Regular cardiac myocyte (primary cell): ENCODE data around the gene RPS5. TPM values are rescaled to one million over a fixed set of nuclear protein-coding genes. Genes with fewer than 3 reads are reported as not detected.

Source experiments
- total RNA-seq: library from RNA; depleted of rRNA; stranded (reverse); fragments of >200 nt; gene quantifications from 2 replicates; pipeline ENCODE4 v1.2.3, GENCODE V29; 2014

Gene RPS5
- 2,110 and 2,179 TPM in 2 replicates for total RNA-seq

DNA sequence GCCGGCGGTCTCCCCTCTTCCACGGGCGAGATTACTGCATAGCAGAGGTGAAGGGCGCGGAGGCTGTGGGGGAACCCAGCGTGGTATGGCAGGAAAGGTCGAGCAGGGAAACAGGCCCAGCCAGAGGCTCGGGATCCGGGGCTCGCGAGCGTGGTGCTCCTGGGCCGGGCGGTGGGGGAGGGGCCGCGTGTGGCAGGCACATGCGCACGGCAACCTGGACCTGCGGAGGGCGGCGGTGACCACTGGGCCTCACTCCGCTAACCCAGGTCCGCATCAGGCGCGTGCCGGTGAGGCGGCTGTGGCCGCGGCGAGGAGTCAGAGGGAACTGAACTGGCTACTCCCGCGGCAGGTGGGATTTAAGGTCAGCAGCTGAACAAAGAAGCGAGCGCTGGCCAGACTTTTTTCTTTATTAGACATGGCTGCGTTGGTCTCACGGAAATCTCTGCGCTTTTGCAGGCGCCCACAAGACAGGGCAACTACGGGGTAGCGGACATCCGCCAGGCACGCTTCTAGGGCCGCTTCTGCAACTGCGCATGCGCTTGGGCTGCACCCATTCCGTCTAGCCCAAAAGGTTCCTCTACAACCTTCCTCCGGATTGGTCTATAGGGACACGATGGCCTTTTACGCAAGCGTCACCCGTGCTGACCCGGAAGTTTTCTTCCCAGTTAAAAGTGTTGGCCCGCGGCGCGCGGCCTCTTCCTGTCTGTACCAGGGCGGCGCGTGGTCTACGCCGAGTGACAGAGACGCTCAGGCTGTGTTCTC is at the start of gene RPS5:
Gene RPS5, plus strand, starts transcription at position 694 of the 762 bp plus-strand sequence. CDS start 869 bp downstream, outside the sequence.

DNA sequence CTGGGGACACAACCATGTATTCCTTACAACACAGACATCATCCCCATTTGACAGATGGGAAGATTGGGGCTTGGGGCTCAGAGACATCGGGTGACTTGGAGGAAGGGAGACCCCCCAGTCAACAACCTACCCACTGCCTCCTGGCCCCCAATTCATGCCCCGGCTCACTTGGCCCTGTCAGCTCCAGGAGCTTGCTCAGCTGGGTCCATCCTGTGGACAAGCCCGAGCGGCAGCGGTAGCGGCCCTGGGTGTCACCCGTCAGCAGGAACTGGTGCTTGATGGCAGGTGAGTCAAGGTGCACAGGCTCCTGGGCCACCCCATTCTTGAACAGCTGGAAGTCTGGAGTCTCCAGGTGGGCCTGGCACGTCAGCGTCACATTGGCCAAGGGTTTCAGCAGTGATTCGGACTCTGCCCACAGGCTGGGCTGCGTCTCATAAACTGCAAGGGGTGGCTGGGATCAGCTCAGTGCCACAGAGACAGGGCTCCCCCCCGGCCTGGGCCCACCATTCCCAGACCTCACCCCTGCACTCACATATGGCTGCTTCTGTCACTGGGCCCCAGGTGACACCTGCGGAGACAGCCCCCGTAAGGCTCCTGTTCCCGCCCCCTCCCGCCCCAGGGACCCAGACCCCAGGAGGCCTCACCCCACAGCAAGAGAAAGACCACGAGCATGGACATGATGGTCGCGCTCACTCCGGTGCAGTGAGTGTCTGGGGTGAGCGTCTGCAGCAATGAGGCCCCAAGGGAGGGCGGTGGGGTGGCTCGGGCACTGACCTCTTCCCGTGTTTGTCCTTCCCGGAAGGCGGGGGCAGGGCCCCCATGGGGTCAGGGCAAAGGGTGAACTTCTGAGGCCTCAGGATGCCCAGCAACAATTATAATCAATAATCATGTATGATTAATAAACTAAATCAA is 34.1 kb upstream of the RPS5 start, which contains the start of gene A1BG:
Gene A1BG, minus strand, starts transcription at position 733 of the 912 bp plus-strand sequence. Its CDS starts 55 bp downstream, at position 678.

DNA sequence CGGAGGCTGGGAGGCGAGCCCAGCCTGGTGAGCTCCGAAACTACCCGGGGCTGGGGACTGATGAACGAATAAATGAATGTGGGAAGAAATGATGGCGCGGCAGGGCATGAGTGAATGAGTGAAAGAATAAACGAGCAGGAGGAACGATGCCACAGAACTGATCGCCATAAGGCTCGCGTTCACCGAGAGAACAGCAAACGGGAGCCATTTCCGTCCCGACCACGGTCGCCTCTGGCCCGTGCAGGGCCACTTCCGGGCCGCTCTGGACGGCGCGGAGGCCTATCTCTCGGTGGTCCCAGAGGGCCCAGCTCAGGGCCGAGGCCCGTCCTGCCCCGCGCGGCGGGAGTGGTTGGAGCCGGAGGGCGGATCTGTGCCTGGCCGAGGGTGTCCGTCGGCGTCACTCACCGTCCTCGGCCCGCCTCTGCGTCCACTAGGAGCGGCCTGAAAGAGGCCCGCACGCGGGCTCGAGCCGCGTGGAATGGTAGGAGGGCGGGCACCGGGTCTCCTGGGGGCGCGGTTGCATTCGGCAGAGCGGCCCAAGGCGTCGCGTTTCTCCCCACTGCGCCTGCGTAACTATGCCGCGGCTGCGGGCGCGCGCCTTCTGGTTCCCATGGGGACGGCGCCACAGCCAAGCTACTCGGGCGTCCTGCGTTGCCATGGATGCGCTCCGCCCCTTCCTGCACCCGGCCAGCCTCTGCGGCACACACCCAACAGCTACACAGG is 24.6 kb upstream of the RPS5 start, which contains the start of gene ZNF497:
Gene ZNF497, minus strand, starts transcription at position 480 of the 723 bp plus-strand sequence. CDS start 5,116 bp downstream, outside the sequence.

DNA sequence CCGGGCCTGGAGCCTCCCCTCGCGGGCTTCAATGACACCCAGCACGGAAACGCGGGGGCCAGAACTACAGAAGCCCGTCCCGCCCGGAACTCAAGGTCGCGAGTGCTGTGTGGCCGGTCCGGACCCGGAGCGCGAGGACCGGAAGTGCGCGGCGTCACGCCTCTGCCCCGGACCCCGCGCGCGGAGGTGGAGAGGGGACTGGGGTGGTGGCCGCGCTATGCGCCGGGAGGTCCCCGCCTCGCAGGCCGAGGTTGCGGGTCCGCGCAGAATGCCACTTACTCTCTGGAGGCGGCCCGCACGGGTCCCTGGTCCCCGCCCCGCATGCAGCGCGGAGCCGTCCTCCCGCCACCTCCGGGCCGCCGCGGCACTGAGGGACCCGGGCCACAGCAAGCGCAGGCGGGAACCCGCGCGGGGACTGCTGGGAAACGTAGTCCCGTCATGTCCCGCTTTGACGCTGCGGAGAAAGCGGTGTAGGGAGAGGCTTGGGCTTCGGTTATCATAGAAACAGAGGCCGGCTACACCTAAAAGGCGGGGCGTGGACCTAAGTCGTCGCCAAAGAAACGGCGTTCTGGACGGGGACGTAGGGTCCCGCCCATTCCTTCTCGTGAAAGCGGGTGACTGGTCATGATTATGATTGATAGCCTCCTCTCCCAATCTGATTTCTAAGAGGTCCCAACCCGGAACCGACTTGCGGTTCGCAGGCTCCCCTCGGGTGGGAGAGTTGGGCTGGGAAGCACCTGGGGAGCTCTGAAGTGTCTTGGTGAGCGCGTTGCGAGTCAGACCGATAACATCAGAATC is 6.2 kb upstream of the RPS5 start, which contains the start of gene ZNF837:
Gene ZNF837, minus strand, starts transcription at position 369 of the 798 bp plus-strand sequence. CDS start 11,698 bp downstream, outside the sequence.

DNA sequence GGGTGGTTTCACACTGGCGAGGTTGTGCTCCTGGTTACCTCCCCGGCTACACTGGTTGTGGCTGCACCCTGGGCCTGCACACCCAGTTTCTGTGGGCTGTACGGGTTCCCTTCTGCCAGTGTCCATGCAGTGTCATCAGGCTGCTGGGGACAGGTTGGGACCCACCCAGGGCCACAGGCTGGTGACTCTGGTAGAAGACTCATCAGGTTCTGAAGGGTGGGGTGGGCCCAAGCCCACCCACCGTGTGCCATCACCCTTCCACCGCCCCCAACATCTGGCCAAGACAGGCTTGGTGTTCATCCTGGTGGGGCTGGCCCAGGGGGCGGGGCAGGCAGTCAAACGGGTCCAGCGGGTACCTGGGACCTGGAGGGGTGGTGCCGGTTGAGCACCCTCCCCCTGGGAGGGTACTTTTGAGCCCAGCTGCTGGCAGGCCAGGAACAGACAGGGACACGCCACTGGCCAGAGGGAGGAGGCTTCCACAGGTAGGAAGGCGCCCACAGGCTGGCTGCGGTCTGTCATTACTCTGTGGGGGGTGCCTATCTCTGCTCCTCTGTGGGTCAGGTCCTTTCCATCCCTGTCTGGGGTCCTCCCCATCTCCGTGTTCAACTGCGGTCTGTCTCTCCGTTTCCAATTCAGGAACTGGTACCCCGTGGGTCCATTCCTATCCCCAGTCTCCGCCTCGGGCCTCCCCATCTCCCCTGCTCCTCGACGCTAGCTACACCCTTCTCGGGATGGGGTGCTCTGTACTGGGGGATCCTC is 8.3 kb downstream of the RPS5 start, which contains the start of gene RNF225:
Gene RNF225, plus strand, starts transcription at position 437 of the 759 bp plus-strand sequence. CDS start 434 bp downstream, outside the sequence.

DNA sequence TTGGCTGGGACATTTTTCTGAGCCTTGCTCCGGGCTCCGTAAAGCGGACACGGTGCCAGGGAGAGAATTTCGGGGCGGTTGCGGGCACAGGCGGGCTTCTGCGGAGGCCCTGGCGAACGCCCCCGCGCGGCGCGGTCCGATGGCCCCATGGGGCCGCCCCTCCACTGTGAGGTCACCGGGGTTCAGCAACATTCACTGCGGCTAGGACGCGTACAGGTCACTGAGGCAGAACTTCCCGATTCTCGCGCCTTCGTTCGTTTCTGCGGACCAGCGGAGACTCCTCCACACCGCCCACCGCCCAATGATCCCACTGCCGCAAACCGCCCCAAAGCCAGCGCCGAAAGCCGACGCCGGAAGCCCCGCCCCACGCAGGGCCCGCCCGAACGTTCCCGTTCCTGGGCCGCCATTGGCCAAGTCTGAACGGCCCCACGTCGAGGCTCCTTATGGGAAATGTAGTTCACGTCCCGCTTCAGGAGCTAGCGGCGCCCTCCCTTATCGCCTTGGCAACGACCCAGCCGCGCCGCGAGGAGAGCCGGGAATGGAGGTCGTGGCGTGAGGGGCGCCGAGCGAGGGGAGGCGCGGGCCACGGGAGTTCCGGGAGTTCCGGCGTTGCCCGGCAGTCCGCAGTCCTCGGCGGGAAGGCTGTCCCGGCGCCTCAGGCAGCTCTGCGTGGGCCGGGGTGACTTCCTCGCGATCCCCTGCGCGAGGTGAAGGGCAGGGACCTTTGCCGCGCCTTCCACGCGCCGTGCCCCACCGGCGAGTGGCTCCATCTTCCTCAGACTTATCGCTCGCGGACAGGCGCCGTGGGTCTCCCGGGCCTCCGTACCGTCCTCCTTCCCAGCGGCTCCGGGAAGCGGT is 21.3 kb downstream of the RPS5 start, which contains the start of gene ZNF584:
Gene ZNF584, plus strand, starts transcription at position 498 of the 858 bp plus-strand sequence. CDS start 499 bp downstream, outside the sequence.

DNA sequence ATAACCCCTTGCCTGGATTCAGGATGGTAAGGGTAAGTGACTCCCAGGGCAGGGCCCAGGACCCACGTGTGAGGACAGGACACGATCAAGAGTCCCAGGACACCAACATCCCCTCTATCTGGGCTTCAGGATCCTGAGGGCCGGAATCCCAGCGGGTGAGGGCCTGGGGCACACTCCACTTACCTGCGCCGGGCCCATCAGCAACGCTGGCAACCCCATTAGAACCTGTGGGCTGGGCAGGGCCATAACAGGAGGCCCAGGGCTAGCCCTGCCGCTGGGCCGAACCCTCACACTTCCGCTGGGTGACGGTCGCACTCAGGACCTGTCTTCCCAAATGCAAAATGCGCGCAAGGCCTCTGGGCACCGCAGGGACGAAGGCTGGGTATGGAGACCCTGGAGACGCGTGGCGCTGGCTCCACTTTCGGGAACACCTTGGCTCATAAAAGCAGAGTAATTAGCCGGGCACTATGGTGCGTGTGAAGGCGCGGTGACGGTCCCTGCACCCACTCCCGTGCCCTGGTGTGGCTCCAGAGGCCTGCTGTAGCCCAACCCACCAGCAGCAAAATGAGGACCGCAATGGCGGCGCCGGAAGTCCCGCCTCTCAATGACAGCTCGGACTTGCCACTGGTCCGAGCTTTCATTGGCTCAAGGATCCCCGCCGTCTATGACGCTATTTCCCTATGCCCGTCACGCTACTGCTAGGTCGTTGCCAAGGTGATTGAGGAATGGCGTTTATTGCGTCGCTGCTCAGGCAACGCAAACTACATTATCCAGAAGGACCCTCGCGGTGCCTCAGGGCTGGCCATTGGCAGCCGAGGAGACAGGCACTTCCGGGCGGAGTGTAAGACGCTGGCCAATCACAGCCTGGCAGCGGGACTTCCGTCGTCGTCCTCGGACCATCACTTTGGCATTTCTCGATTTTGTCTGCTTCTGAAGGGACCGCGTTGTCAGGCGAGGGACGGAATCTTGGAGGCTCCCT is 52.8 kb downstream of the RPS5 start, which contains the start of gene ZNF132:
Gene ZNF132, minus strand, starts transcription at position 578 of the 979 bp plus-strand sequence. Its CDS starts 332 bp downstream, at position 246.

Other genes starting within 250 kb of the RPS5 start
- gene ZNF329, start 236.5 kb upstream of the RPS5 start, total RNA-seq, result 14.6 and 17.8 TPM in 2 replicates
- gene ZNF274, start 204.2 kb upstream of the RPS5 start, total RNA-seq, result 29.3 and 31.6 TPM in 2 replicates
- gene ZNF544, start 158.4 kb upstream of the RPS5 start, total RNA-seq, result 42.0 and 44.5 TPM in 2 replicates
- gene ZNF8, start 108.3 kb upstream of the RPS5 start, total RNA-seq, result 4.0 and 4.5 TPM in 2 replicates
- 20.6 and 38.2 TPM in 2 replicates for gene ERVK3-1, start 81.9 kb upstream of the RPS5 start, total RNA-seq
- 2.3 and 2.7 TPM in 2 replicates for gene ZSCAN22, start 60.3 kb upstream of the RPS5 start, total RNA-seq
- gene A1BG, start 33.8 kb upstream of the RPS5 start, total RNA-seq, result 6.1 and 14.4 TPM in 2 replicates
- 0.58 and 1.1 TPM in 2 replicates for gene ZNF497, start 24.5 kb upstream of the RPS5 start, total RNA-seq
- gene ZNF837, start 6.2 kb upstream of the RPS5 start, total RNA-seq, result 1.2 and 3.9 TPM in 2 replicates
- gene RNF225, start 8.4 kb downstream of the RPS5 start, total RNA-seq, result 0.38 TPM in 1 of 2 replicates, not detected in the other
- 12.7 and 16.7 TPM in 2 replicates for gene ZNF584, start 21.4 kb downstream of the RPS5 start, total RNA-seq
- 10.4 and 12.7 TPM in 2 replicates for gene ZNF132, start 52.9 kb downstream of the RPS5 start, total RNA-seq
- gene ZNF324B, start 64.4 kb downstream of the RPS5 start, total RNA-seq, result 7.3 and 10.0 TPM in 2 replicates
- 11.8 and 16.3 TPM in 2 replicates for gene ZNF324, start 79.8 kb downstream of the RPS5 start, total RNA-seq
- 5.4 and 5.9 TPM in 2 replicates for gene ZNF446, start 89.1 kb downstream of the RPS5 start, total RNA-seq
- 2.8 and 2.9 TPM in 2 replicates for gene SLC27A5, start 124.7 kb downstream of the RPS5 start, total RNA-seq
- 3.4 and 5.6 TPM in 2 replicates for gene ZBTB45, start 132.5 kb downstream of the RPS5 start, total RNA-seq
- 171 and 383 TPM in 2 replicates for gene TRIM28, start 156.8 kb downstream of the RPS5 start, total RNA-seq
- 98.7 and 136 TPM in 2 replicates for gene CHMP2A, start 167.8 kb downstream of the RPS5 start, total RNA-seq
- gene UBE2M, start 171.3 kb downstream of the RPS5 start, total RNA-seq, result 51.0 and 87.0 TPM in 2 replicates
- gene MZF1, start 186.1 kb downstream of the RPS5 start, total RNA-seq, result 10.9 and 20.9 TPM in 2 replicates